Measurements from ENCODE around the gene ELOVL3.
"Not testable (repeated sequence)": the region's sequence is repeated elsewhere in the genome, so short reads cannot be mapped to it uniquely, and the experiment has no call there.

ELOVL3 gene

DNA sequence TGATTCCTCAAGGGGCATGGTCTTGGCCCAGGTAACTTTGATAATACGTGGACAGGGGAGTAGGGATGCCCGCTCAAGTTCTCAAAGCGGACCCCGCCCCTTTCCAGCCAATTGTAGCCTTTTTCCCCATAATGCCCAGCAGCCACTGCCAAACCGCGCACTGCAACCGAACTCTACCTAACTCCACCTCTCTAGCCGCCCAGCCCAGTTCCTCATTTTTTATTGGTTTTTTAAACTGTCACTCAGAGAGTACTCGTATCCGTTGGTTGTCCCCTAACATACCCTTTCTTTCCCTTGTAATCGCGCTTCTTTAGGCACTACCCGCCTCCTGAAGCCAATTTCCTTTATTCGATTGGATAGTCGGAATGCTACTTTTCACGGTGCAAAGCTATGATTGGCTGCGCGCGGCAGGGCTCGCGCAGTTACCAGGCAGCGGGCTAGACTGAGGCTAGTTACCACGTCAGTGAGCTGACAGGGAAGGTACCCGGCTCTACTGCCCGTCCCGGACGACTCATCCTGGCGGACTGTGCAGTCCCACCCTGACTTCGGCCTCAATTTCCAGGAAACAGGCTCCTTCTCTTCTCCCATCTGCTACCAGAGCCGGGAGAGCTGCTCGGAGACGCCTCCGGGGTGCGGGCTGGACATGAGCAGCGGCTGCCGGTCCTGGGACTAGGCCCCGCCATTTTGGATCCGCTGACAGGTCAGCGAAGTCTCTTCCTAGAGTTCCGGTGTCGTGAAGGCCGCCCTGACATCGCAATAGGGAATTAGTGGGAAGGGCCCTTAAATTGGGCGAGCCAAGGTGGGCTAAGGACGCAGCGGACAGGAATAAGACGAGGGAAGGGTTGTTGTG, 19.2 kb downstream of the ELOVL3 start, which contains the start of gene GBF1:
TSS of gene GBF1 (plus strand) at position 451 of the 850 bp plus-strand sequence. CDS start 13,407 bp downstream, outside the sequence.
- peak; percentile 88 to 98 (median 96) for DNase-seq
- intact Hi-C loops (cut with DNase I), result no loop called here

DNA sequence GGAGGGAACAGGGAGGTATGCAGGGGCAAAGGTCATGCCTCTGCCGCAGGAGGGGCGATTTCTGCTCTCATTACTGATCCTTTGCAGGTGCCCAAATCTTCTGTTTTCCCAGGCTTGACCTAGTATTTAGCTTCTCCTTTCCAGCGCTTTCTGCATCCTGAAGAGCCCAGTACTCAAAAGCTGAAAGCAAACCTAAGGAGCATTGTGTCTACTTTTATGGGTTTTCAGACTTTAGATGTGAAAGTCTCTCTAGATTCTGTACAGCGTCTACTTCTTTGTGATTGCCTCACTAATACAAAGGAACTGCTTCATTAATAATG, 19.8 kb downstream of the ELOVL3 start:
- no peak for DNase-seq
- intact Hi-C loops (cut with DNase I), result no loop called here

DNA sequence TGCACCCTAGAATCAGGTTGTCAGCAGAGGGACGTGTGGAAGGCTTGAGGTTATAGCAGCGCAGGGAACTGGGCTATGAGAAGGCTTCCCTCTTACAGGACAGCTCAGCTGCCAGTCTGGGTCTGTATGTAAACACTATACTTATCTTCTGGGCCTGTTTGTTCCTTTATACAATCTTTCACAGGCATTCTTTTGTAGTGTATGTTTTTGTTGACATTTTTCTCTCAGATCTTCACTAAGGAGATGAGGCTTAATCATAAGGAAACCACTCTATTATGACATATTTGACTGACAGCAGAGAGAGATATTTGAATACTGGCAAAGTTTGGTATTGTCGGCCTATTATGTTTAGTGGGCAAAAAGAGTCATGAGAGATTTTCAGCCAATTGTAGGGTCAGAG, 20.2 kb downstream of the ELOVL3 start:
- intact Hi-C loops (cut with DNase I), result no loop called here
- no peak for DNase-seq

DNA sequence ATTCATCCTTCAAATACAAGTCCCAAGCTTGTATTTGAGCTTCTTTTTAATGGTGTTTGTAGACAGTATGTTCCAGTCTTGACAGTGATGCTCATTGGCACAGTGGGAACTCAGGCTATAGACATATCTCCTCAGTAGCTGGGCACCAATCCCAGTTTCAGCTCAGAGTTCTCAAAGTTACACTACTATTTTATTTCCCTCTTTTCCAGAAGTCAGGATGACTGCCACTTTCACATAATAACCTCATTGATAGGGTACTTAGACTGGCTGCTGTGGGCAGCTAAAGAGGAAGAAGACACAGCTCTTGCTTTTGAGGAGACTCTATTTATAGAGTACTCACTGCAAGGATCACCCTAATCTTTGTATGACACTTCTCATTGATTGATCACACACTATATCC, 21.6 kb downstream of the ELOVL3 start:
- no peak for DNase-seq
- intact Hi-C loops (cut with DNase I), result no loop called here

DNA sequence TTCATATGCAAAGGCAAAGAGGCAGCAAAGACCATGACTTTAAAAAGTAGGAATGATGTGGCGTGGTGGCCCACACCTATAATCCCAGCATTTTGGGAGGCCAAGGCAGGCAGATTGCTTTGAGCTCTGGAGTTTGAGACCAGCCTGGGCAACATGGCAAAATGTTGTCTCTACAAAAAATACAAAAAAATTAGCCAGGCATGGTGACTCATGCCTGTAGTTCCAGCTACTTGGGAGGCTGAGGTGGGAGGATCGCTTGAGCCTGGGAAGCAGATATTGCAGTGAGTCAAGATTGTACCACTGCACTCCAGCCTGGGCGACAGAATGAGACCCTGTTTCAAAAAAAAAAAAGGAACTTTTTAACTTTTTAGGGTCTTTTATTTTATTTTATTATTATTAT, 26.4 kb downstream of the ELOVL3 start:
- intact Hi-C loops (cut with DNase I), result not testable (repeated sequence)

DNA sequence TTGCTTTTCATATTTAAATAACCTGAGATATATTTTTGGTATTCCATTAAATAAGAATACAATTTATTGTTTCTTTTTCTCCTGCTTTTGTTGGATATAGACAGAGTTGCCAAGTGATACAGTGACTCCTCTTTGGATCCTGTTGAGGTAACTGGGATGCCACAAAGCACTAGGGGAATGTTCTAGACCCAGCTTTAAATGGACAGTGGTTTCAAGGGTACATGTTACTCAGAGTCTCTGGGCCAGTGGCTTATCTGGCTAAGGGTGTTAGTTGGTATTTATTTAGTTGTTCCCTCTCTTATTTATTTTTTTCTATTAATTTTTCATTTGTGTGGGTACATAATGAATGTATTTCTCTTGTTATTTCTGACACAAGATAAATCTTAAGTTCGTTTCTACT, 28.3 kb downstream of the ELOVL3 start:
- intact Hi-C loops (cut with DNase I), result no loop called here
- DNase-seq, result no peak

More for the DNA sequence above, 26.4 kb downstream of the ELOVL3 start:
- DNase-seq, result not testable (repeated sequence)

DNA sequence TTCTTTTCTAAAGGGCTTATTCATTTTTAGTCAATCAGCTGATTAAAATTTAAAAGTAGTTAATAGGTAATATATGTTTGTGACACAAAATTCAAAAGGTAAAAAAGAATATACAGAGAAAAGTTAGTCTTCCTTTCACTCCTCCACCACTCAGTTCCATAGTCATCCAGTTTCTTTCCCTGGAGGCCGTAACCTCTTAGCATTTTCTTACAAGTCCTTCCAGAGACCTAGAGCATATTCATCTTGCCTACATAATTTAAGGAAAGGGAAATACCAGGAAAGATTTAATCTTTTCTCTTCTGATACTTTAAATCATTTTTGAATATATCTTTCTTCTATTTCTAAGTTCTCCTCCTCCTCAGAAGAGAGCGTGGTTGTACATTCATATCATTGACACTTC, 29.3 kb downstream of the ELOVL3 start:
- intact Hi-C loops (cut with DNase I), result no loop called here

DNA sequence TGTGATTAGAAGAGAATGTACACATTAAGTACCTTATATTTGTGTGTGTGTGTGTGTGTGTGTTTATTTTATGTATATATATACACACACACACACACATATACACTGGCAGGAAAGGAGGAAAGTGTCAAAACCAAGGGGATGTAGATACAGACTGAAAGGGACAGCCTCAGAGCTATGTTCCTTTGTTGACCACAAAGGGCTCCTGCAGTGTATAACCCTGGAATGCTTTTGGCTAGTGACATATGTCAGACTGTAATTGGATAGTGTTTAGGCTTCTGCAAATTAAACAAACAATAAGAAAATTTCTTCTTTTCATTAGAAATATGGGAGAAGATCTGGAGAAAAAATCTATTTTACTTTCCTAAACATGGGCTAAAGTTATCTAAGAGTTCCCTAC, 35.1 kb downstream of the ELOVL3 start:
- intact Hi-C loops (cut with DNase I), result no loop called here
- DNase-seq, result no peak

More for the DNA sequence above, 29.3 kb downstream of the ELOVL3 start:
- no peak for DNase-seq

DNA sequence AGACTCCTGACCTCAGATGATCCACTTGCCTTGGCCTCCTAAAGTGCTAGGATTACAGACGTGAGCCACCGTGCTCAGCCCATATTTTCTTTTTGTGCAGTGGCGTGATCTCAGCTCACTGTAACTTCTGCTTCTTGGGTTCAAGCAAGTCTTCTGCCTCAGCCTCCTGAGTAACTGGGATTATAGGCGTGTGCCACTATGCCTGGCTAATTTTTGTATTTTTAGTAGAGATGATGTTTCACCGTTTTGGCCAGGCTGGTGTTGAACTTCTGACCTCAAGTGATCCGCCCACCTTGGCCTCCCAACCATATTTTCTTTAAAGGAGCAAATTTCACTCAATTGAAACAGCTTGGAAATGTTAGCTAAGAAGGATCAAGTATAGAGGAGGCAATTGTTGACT, 35.7 kb downstream of the ELOVL3 start:
- intact Hi-C loops (cut with DNase I), result no loop called here
- DNase-seq, result no peak

DNA sequence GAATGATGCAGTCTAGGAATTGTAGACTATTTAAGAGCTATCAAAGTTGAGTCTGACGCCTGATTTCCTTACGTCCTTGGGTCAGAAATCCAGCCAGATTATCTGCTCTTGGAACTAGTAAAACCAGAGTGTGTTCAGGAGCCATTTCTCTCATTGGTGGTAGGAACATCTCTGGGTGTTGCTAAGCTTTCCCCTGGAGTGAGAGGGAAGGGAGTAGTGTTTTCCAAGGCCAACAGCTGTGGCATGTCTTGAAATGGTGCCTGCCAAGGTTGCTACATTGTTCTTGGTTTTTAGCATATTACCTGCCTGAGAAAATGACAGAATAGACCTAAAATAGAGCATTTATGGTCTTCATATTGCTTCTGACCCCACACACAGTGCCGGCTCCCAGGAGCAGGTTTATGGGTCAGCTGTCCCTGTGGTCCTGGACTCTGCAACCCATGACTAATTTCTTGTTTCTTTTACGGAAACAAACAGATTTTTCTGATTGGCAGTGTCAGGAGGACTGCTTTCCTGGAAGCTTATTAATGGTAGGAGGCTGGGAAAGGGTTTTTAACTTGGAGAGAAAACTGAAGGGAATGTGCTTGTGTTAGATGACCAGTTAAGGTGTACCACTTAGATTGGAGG, 36.8 kb downstream of the ELOVL3 start:
- DNase-seq, result peak in 2 of 42 donors; percentile 10 to 42
- intact Hi-C loops (cut with DNase I), result no loop called here

DNA sequence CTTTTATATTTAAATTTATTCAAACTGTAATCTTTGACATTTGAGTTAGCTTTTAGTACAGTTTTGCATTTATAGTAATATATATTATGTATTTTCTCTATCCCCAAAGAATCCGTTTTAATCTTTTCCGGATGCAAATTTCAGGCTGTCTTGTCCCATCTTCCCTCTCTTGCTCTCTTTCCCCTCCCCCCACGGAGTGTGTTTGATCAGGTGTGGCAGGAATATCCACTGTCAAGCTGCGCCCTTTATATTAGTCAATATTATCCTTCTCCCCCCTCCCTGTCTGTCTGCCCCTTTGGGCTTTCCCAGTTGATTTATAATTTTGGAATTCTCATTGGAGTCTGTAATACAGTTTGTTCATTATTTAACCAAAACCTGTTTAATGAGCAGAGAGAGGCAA, 38.3 kb downstream of the ELOVL3 start:
- intact Hi-C loops (cut with DNase I), result no loop called here
- no peak for DNase-seq

DNA sequence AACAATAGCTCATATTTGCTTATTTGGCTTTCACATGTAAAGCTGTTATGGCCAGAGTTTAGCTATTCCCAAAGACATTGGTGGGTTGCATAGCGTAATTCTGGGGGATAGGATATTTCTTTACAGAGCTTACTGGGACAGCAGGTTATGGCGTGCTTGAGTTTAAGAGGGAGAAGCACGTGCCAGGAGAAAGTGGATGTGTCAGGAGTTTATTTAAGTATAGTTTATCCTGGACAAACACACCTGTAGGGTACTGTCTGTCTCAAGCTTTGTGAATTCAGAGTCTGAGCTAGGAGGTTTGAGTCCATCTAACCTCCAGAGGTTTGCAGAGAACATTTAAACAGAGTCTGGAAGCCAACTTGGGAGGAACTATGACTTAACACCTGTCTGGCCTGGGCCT, 40.6 kb downstream of the ELOVL3 start:
- no peak for DNase-seq

DNA sequence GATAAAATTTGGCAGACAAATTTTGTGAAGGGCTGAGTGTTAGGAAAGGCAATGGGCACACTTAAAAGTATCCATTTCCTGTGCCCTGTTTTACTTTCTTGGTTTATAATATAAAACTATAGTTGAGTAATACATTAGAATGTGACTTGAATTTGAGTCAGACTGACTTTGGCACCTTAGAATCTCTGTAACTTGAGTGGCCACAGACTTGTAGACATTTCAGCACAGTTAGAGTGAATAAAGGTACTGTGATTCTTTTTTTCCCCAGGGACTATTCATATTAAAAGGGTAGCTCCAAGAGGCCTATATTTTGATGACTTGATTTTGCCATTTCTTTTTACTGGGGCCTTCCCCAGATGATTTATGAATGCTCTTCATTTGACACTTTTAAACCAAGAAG, 41.6 kb downstream of the ELOVL3 start:
- intact Hi-C loops (cut with DNase I), result no loop called here
- DNase-seq, result no peak

More for the DNA sequence above, 40.6 kb downstream of the ELOVL3 start:
- intact Hi-C loops (cut with DNase I), result no loop called here

DNA sequence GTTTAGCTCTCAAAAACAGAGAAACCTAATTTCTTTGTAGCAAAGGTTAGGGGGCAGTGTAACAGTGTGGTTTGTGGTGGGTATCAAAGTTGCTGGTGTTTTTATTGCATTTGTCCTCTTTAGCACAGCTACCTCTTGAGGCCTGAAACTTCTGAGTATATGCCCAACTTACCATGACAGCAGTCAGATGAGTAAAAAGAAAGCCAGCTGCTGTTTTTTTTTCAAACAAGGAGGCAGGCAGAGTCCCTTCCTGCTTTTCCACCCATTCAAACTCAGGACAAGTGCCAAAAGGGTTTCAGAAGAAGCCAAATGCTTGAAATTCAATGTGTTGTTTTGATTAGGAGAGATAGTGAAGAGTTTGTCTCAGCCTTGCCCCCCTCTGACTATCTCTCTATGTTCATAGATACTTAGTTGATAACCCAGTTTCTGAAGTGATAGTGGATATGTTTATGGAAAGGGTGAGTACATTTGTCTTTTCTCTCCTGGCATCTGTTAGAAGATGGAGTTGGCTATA, 42.3 kb downstream of the ELOVL3 start:
- DNase-seq, result no peak
- intact Hi-C loops (cut with DNase I), result no loop called here

DNA sequence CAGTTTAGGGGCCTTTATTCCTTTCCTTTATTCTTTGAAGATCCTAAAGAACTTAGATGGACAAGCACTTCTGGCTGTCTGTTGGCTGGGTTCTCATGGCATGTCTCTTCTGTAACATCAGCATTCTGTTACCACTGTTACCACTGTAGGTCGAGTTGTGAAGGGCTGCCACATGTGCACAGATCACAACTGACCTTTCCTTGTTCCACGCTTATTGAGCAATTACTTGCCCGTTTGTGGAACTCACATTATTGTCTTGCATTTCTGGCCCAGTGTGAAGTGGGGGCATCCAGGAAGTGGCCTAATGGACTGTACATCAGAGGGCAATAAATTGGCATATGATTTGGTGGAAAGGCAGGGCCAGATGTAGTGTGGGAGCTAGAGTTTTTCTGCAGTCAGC, 42.9 kb downstream of the ELOVL3 start:
- no peak for DNase-seq
- intact Hi-C loops (cut with DNase I), result no loop called here

DNA sequence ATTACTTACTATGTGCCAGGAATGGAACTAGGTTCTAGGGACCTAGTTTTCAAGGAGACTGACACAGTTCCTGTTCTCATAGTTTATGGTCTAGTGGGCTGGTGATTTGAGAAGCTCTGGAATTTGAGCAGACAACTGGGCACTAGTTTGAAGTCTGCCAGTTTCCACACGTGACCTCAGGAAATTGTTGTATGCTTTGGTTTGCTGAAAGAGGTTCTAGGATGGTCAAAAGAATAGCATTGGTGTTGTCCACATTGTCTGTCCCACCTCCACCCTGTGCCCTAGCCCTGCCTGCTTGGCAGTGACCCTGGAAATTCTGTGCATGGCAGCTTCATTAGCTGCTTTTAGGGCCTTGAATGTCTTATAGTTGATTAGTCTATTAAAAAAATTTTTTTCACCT, 48.0 kb downstream of the ELOVL3 start:
- intact Hi-C loops (cut with DNase I), result no loop called here
- DNase-seq, result no peak

DNA sequence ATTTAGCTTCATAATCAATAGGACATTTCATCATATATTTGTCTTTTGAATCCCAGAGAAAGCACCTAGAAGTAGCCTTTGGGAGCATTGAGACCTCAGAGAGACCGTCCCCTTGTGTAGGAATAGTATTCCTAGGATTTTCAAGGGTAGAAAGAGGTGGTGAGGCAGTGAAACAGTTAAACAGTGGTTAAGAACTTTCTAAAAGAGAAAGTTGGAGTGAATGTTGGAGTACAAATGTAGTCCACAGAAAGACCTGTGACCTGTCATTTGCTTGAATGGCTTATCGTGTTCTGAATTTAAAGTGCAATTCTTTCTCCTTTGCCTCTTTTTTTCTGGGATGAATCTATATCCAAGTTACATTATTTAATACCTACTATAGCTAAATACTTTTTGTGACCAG, 49.2 kb downstream of the ELOVL3 start:
- intact Hi-C loops (cut with DNase I), result no loop called here
- no peak for DNase-seq

DNA sequence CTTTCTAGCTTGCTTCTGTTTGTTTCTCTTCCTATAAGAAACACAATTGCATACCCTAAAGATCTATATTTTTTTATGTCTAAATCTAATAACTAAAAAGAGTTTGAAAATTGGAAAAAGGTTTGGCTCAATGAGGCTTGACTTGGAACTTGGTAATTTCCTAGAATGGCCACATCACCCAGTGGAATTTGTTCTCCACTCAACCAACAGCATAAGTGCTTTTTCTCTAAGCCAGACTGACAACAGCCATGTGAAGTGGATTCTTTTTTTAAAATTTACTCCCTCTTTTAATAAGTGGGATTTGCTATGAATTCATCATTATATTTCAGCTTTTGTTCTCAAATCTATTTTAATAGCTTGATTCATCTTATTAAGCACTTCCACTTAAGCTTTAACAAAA, 53.0 kb downstream of the ELOVL3 start:
- no peak for DNase-seq
- intact Hi-C loops (cut with DNase I), result no loop called here

Data from head of caudate nucleus (tissue), 42 donors.